IMR-90 (cell line): ENCODE measurements around the gene GJB5.

Source experiments
- CEBPB ChIP-seq: IDR thresholded peaks from 2 replicates; pipeline ENCODE4 v1.6.1; 2012; ENCODE audit warnings: low read depth, low read length, improper control_type of control experiment
- FOS ChIP-seq: fragments of 150-350 bp; IDR thresholded peaks from 2 replicates; pipeline ENCODE4 v1.6.1; 2016; ENCODE audit warnings: low read depth, low read length
- MAFK ChIP-seq: IDR thresholded peaks from 2 replicates; pipeline ENCODE4 v1.6.1; 2012; ENCODE audit warnings: low read depth, low read length, improper control_type of control experiment
- MAZ ChIP-seq: IDR thresholded peaks from 2 replicates; pipeline ENCODE4 v1.6.1; 2012; ENCODE audit warnings: low read depth, mild to moderate bottlenecking, low read length, improper control_type of control experiment, moderate library complexity, borderline replicate concordance
- POLR2A ChIP-seq: IDR thresholded peaks from 2 replicates; pipeline ENCODE4 v1.6.1; 2012; ENCODE audit warnings: mild to moderate bottlenecking, low read depth, low read length
- RAD21 ChIP-seq: IDR thresholded peaks from 2 replicates; pipeline ENCODE4 v1.6.1; 2012; ENCODE audit warnings: low read length, improper control_type of control experiment
- RFX5 ChIP-seq: IDR thresholded peaks from 2 replicates; pipeline ENCODE4 v1.8.0; 2012; ENCODE audit warnings: low read depth, mild to moderate bottlenecking, low read length, moderate library complexity
- SMC3 ChIP-seq: fragments of 150-350 bp; IDR thresholded peaks from 2 replicates; pipeline ENCODE4 v1.6.1; 2016; ENCODE audit warnings: low read depth, mild to moderate bottlenecking, antibody characterized with exemption, low read length, moderate library complexity
- USF2 ChIP-seq: fragments of 150-350 bp; IDR thresholded peaks from 2 replicates; pipeline ENCODE4 v1.6.1; 2017; ENCODE audit warnings: mild to moderate bottlenecking, antibody characterized with exemption, low read length, low read depth
- TF ChIP-seq, protein P1 (sequence below): conservative IDR thresholded peaks from 2 replicates; pipeline ENCODE4 v1.5.1; 2012; ENCODE audit warnings: mild to moderate bottlenecking, low read depth, low read length, improper control_type of control experiment

- TF ChIP-seq, protein P1, sequence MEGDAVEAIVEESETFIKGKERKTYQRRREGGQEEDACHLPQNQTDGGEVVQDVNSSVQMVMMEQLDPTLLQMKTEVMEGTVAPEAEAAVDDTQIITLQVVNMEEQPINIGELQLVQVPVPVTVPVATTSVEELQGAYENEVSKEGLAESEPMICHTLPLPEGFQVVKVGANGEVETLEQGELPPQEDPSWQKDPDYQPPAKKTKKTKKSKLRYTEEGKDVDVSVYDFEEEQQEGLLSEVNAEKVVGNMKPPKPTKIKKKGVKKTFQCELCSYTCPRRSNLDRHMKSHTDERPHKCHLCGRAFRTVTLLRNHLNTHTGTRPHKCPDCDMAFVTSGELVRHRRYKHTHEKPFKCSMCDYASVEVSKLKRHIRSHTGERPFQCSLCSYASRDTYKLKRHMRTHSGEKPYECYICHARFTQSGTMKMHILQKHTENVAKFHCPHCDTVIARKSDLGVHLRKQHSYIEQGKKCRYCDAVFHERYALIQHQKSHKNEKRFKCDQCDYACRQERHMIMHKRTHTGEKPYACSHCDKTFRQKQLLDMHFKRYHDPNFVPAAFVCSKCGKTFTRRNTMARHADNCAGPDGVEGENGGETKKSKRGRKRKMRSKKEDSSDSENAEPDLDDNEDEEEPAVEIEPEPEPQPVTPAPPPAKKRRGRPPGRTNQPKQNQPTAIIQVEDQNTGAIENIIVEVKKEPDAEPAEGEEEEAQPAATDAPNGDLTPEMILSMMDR = no peak
- no peak for TF ChIP-seq RFX5
- no peak for TF ChIP-seq USF2
- no peak for TF ChIP-seq POLR2A
- no peak for TF ChIP-seq FOS
- TF ChIP-seq CEBPB = no peak
- no peak for TF ChIP-seq MAFK
- TF ChIP-seq SMC3 = no peak
- no peak for TF ChIP-seq RAD21
- no peak for TF ChIP-seq MAZ
Observed at GRCh38 chr1:34777519-34778321, 22.9 kb downstream of the GJB5 start.
